ENCODE results near the gene NECTIN2.

The NECTIN2 gene

DNA sequence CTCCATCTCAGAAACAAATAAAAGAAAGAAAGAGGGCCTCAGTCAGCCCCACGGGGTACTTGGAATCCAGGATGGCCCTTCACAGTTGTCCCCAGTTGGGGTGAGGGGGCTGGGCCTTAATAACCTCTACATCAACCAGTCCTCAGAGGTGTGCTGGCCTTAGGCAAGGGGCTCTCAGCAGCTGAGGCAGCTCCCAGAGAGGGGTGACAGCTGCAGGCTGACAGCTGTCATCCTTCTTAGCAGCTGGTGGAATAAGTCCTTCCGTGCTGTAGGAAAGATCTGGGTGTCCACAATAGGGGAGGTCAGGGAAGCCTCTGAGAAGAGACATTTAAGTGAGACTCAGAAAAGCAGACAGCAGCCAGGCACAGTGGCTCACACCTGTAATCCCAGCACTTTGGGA is 29.8 kb upstream of the NECTIN2 start:
- ChIA-PET POLR2A (ENCODE audit: low non-redundant PET) (no interaction called here), CTCF (no interaction called here)
- H3K27ac ChIP-seq: peak overlapping the region; percentile 36
- no peak for TF ChIP-seq CTCF (conservative IDR thresholded peaks at IDR 0.05; ENCODE audit: low read depth)
- DNase-seq (ENCODE audit: low spot score): no peak

DNA sequence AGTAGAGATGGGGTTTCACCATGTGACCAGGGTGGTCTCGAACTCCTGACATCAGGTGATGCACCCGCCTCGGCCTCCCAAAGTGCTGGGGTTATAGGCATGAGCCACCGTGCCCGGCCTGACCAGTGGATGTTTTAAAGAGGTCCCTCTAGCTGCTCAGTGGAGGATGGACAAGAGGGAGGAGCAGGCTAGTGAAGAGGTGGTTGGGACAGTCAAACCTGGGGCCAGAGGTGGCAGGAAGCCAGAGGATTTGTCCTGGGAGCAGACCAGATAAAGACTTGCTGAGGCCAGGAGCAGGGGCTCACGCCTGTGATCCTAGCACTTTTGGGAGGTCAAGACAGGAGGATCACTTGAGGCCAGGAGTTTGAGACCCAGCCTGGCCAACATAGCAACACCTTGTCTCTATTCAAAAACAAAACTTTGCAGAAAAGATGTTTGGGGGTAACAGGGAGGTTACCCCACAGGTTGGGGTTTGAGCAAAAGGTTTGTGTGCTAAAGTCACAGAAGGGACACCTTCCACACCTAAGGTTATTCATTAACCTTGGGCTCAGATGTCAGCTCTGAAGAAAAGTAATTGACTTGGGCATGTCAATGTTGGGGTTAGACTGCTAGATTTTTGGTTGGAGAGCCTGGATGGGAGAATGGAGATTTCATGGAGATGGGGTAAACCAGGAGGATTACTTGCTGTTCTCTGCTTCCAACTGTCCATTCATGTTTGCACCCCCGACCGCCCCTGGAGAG is 28.2 kb upstream of the NECTIN2 start:
- CTCF ChIA-PET: no interaction called here
- no peak for DNase-seq (ENCODE audit: low spot score)
- POLR2A ChIA-PET (ENCODE audit: low non-redundant PET): interaction anchor here (0.6 kb wide), 1 partner anchor 1660 kb away, joined by 3 read pairs; no protein-coding TSS in a partner anchor
- TF ChIP-seq CTCF (conservative IDR thresholded peaks at IDR 0.05; ENCODE audit: low read depth): no peak
- H3K27ac ChIP-seq: peak overlapping the region; percentile 39

GRCh38 chr19:44818466-44819031 is 27.5 kb upstream of the NECTIN2 start:
- CTCF ChIA-PET: no interaction called here
- DNase-seq (ENCODE audit: low spot score): no peak
- no peak for TF ChIP-seq CTCF (conservative IDR thresholded peaks at IDR 0.05; ENCODE audit: low read depth)
- POLR2A ChIA-PET (ENCODE audit: low non-redundant PET): no interaction called here
- H3K27ac ChIP-seq: peak overlapping the region; percentile 5; the same call in 1 of the 2 replicates

DNA sequence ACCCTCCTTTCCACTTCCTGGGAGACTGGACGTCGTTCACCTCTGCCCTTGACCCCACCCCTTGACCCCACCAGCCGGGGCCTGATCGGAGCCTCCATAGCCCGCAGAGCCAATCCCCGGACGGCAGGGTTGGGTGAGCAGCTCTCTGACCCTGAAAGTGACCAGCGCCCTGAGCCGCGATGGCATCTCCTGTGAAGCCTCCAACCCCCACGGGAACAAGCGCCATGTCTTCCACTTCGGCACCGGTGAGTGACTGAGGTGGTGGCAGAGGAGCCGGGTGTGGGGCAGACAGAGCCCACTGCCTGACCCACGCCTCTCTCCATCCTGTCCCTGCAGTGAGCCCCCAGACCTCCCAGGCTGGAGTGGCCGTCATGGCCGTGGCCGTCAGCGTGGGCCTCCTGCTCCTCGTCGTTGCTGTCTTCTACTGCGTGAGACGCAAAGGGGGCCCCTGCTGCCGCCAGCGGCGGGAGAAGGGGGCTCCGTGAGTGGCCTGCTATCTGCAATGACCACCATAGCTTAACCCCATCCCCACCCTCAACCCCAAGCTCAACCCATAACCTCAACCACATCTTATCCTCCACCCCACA is 26.8 kb upstream of the NECTIN2 start:
- no peak for DNase-seq (ENCODE audit: low spot score)
- ChIA-PET CTCF (interaction anchor here (0.6 to 1.0 kb wide), 2 partner anchors 25 to 324 kb away, joined by 3 to 5 read pairs; no protein-coding TSS in a partner anchor), POLR2A (ENCODE audit: low non-redundant PET) (no interaction called here)
- no peak for TF ChIP-seq CTCF (conservative IDR thresholded peaks at IDR 0.05; ENCODE audit: low read depth)
- peak overlapping the region; percentile 14 for H3K27ac ChIP-seq

DNA sequence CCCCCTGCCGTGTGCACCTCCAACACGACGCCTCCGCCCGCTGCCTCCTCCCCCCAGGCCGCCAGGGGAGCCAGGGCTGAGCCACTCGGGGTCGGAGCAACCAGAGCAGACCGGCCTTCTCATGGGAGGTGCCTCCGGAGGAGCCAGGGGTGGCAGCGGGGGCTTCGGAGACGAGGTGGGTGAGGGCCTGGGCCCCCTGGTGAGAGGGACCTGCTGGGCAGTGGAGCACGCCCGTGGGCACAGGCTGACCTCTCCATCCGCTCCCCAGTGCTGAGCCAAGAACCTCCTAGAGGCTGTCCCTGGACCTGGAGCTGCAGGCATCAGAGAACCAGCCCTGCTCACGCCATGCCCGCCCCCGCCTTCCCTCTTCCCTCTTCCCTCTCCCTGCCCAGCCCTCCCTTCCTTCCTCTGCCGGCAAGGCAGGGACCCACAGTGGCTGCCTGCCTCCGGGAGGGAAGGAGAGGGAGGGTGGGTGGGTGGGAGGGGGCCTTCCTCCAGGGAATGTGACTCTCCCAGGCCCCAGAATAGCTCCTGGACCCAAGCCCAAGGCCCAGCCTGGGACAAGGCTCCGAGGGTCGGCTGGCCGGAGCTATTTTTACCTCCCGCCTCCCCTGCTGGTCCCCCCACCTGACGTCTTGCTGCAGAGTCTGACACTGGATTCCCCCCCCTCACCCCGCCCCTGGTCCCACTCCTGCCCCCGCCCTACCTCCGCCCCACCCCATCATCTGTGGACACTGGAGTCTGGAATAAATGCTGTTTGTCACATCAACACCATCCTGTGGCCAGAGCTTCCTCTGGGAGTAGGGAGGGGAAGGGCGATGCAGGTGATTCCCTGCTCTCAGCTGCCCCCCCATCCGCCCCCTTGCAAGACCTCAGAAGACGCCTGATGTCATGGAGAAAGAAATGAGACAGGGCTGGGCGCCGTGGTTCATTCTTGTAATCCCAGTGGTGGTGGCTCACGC is 25.2 kb upstream of the NECTIN2 start:
- H3K27ac ChIP-seq: peak overlapping the region; percentile 57
- DNase-seq (ENCODE audit: low spot score): no peak
- POLR2A ChIA-PET (ENCODE audit: low non-redundant PET): no interaction called here
- no peak for TF ChIP-seq CTCF (conservative IDR thresholded peaks at IDR 0.05; ENCODE audit: low read depth)
- CTCF ChIA-PET: interaction anchor here (0.8 to 1.1 kb wide), 2 partner anchors 11 to 97 kb away, joined by 3 to 4 read pairs; no protein-coding TSS in a partner anchor

- CTCF ChIA-PET: no interaction called here
- TF ChIP-seq CTCF (conservative IDR thresholded peaks at IDR 0.05; ENCODE audit: low read depth): no peak
- H3K27ac ChIP-seq: peak overlapping the region; percentile 57
- POLR2A ChIA-PET (ENCODE audit: low non-redundant PET): interaction anchor here (0.6 to 0.7 kb wide), 2 partner anchors 8 to 404 kb away, joined by 3 to 6 read pairs; no protein-coding TSS in a partner anchor
- DNase-seq (ENCODE audit: low spot score): no peak
Observed at GRCh38 chr19:44822177-44822576, 23.9 kb upstream of the NECTIN2 start.

Measured in RWPE1 (cell line).